Subcutaneous abdominal adipose tissue (tissue), 5 donors: Measurements from ENCODE around the gene CAPN13.

Experiments used
- H3K27ac ChIP-seq: one replicate; pipeline ENCODE4 v1.7.0; 2013; ENCODE audit warnings: low read depth, mild to moderate bottlenecking, inconsistent platforms, low read length, moderate library complexity
- H3K27me3 ChIP-seq, 5 donors: one replicate each; pipeline ENCODE4 v1.7.0; 2013; ENCODE audit warnings: low read length in 5 of 5, inconsistent platforms in 1 of 5; ENCODE audit not compliant: control insufficient read depth in 5 of 5, insufficient read depth in 4 of 5
- H3K36me3 ChIP-seq, 5 donors: one replicate each; pipeline ENCODE4 v1.7.0; 2013; ENCODE audit warnings: low read length in 5 of 5; ENCODE audit not compliant: control insufficient read depth in 5 of 5, insufficient read depth in 5 of 5
- H3K4me1 ChIP-seq, 5 donors: one replicate each; pipeline ENCODE4 v1.7.0; 2013; ENCODE audit warnings: low read length in 5 of 5, mild to moderate bottlenecking in 3 of 5, moderate library complexity in 1 of 5; ENCODE audit not compliant: control insufficient read depth in 5 of 5, insufficient read depth in 5 of 5
- H3K4me3 ChIP-seq, 5 donors: one replicate each; pipeline ENCODE4 v1.7.0; 2013; ENCODE audit warnings: low read length in 5 of 5, low read depth in 1 of 5
- H3K9ac ChIP-seq, 5 donors: one replicate each; pipeline ENCODE4 v1.7.0; 2013; ENCODE audit warnings: low read length in 5 of 5, mild to moderate bottlenecking in 4 of 5, moderate library complexity in 3 of 5
- H3K9me3 ChIP-seq, 5 donors: one replicate each; pipeline ENCODE4 v1.7.0; 2013; ENCODE audit warnings: low read length in 5 of 5; ENCODE audit not compliant: control insufficient read depth in 5 of 5
- donor health status: healthy.
- donor health status: healthy.
- donor health status: healthy.
- donor health status: healthy.
- donor health status: healthy.

CAPN13 gene

GRCh38 chr2:30721668-30722647 lies 85.3 kb downstream of the CAPN13 start:
- H3K9ac ChIP-seq: no peak overlapping the region
- H3K4me1 ChIP-seq: no peaks in the 10 kb centered on the region
- H3K36me3 ChIP-seq: no peaks in the 10 kb centered on the region
- no peaks in the 10 kb centered on the region for H3K9me3 ChIP-seq
- H3K27ac ChIP-seq: no peak overlapping the region
- H3K4me3 ChIP-seq: no peak overlapping the region
- H3K27me3 ChIP-seq: peaks cover 0 to 10% (median 8%) of the 10 kb centered on the region in 5 donors

GRCh38 chr2:30721241-30721640 lies 86.0 kb downstream of the CAPN13 start:
- Histone ChIP-seq H3K4me3 (no peak overlapping the region), H3K9ac (no peak overlapping the region), H3K27me3 (peaks cover 0 to 10% (median 8%) of the 10 kb centered on the region in 5 donors), H3K9me3 (no peaks in the 10 kb centered on the region), H3K4me1 (no peaks in the 10 kb centered on the region), H3K36me3 (no peaks in the 10 kb centered on the region), H3K27ac (no peak overlapping the region)

GRCh38 chr2:30717081-30717650 lies 90.1 kb downstream of the CAPN13 start:
- Histone ChIP-seq H3K27me3 (peaks cover 0 to 10% (median 3%) of the 10 kb centered on the region in 5 donors), H3K9me3 (no peaks in the 10 kb centered on the region), H3K36me3 (no peaks in the 10 kb centered on the region), H3K27ac (no peak overlapping the region), H3K4me3 (no peak overlapping the region), H3K9ac (peak overlapping the region in 1 of 5 donors; percentile 41), H3K4me1 (peaks cover 0 to 2% (median 0%) of the 10 kb centered on the region in 5 donors)

- H3K9ac ChIP-seq: no peak overlapping the region
- H3K36me3 ChIP-seq: no peaks in the 10 kb centered on the region
- H3K4me1 ChIP-seq: peaks cover 0 to 3% (median 0%) of the 10 kb centered on the region in 5 donors
- peaks cover 0 to 2% (median 0%) of the 10 kb centered on the region in 5 donors for H3K9me3 ChIP-seq
- no peak overlapping the region for H3K4me3 ChIP-seq
- no peak overlapping the region for H3K27ac ChIP-seq
- peaks cover 0 to 4% (median 0%) of the 10 kb centered on the region in 5 donors for H3K27me3 ChIP-seq
These were observed 90.9 kb downstream of the CAPN13 start for GRCh38 chr2:30716123-30716900.

GRCh38 chr2:30714811-30715709 lies 92.2 kb downstream of the CAPN13 start:
- no peaks in the 10 kb centered on the region for H3K36me3 ChIP-seq
- H3K9ac ChIP-seq: no peak overlapping the region
- no peak overlapping the region for H3K27ac ChIP-seq
- no peaks in the 10 kb centered on the region for H3K27me3 ChIP-seq
- peaks cover 0 to 2% (median 0%) of the 10 kb centered on the region in 5 donors for H3K9me3 ChIP-seq
- no peak overlapping the region for H3K4me3 ChIP-seq
- H3K4me1 ChIP-seq: peaks cover 0 to 3% (median 0%) of the 10 kb centered on the region in 5 donors

GRCh38 chr2:30713698-30714097 lies 93.5 kb downstream of the CAPN13 start:
- H3K4me1 ChIP-seq: peaks cover 0 to 3% (median 0%) of the 10 kb centered on the region in 5 donors
- no peaks in the 10 kb centered on the region for H3K36me3 ChIP-seq
- no peaks in the 10 kb centered on the region for H3K27me3 ChIP-seq
- H3K9me3 ChIP-seq: peaks cover 0 to 2% (median 0%) of the 10 kb centered on the region in 5 donors
- no peak overlapping the region for H3K9ac ChIP-seq
- H3K4me3 ChIP-seq: no peak overlapping the region
- H3K27ac ChIP-seq: no peak overlapping the region

- Histone ChIP-seq H3K36me3 (no peaks in the 10 kb centered on the region), H3K9me3 (peaks cover 0 to 2% (median 0%) of the 10 kb centered on the region in 5 donors), H3K4me3 (no peak overlapping the region), H3K9ac (no peak overlapping the region), H3K27me3 (peaks cover 0 to 3% (median 0%) of the 10 kb centered on the region in 5 donors), H3K27ac (no peak overlapping the region), H3K4me1 (peaks cover 0 to 6% (median 0%) of the 10 kb centered on the region in 5 donors)
These were observed 95.6 kb downstream of the CAPN13 start for GRCh38 chr2:30711646-30712085.

GRCh38 chr2:30710461-30710860 lies 96.8 kb downstream of the CAPN13 start:
- H3K4me1 ChIP-seq: peaks cover 0 to 10% (median 0%) of the 10 kb centered on the region in 5 donors
- peaks cover 0 to 2% (median 0%) of the 10 kb centered on the region in 5 donors for H3K9me3 ChIP-seq
- H3K27ac ChIP-seq: no peak overlapping the region
- H3K9ac ChIP-seq: no peak overlapping the region
- H3K36me3 ChIP-seq: no peaks in the 10 kb centered on the region
- H3K27me3 ChIP-seq: peaks cover 0 to 3% (median 0%) of the 10 kb centered on the region in 5 donors
- H3K4me3 ChIP-seq: no peak overlapping the region

- Histone ChIP-seq H3K4me1 (peaks cover 0 to 10% (median 0%) of the 10 kb centered on the region in 5 donors), H3K4me3 (no peak overlapping the region), H3K27ac (no peak overlapping the region), H3K9ac (no peak overlapping the region), H3K9me3 (peaks cover 0 to 2% (median 0%) of the 10 kb centered on the region in 5 donors), H3K27me3 (peaks cover 0 to 3% (median 0%) of the 10 kb centered on the region in 5 donors), H3K36me3 (no peaks in the 10 kb centered on the region)
These were observed 97.2 kb downstream of the CAPN13 start for GRCh38 chr2:30710016-30710415.
